Embryonic facial prominence (tissue), 1 donor: ENCODE data around the gene CBLN1.

Source experiments
- DNase-seq: peaks from one replicate; pipeline ENCODE4 v3.0.0-alpha.2; 2016; ENCODE audit errors: extremely low spot score

The CBLN1 gene

GRCh38 chr16:49281480-49281842 is at the start of gene CBLN1:
Gene CBLN1 (minus strand): TSS chr16:49281838. CDS start chr16:49281465, 373 bp downstream.
- DNase-seq = no peak

DNA sequence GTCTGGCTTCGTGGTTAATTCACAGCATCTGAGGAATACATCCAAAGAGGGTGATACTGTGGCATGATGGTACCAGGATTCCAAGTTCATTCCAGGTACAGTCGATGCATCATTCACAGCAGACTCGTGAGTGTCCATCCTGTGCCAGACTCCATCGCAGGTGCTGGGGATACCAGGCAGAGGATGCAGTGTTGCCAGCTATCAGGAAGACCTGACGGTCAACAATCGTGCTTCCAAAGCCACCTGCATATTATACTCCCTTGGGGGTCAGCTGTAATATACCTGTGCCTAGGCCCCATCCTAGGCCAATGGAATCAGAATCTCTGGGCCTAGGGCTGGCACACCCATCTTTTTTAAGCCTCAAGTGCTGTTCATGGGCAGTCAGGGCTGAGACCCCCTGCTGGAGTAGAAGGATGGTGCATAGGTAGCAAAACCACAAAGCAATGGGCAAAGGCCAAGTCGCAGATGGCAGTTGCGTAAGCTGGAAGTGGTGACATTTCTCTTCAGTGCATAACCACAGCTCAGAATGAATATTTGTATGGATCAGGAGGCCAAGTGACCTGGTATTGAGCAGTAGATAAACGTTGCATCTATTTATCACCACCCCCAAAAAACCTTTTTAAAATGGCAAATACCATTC is 49.0 kb upstream of the CBLN1 start:
- no peak for DNase-seq

DNA sequence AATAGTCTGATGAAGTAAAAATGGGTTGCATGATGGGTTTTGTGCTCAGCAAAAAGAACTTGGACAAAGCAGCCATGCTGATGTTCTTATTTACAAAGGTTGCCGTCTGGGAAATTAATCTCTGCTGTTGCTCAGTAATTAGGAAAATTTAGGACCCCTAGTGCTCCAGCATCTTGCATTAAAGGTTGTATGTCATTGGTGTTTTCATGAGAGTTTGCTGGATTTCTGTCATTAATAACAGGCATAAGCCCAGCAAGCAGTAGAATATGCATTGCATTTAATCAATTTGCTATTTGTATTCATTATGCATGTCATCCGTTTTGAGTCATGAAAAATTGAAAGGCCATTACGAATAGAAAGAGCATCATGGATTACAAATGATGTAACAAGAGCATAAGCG is 46.7 kb upstream of the CBLN1 start:
- no peak for DNase-seq

DNA sequence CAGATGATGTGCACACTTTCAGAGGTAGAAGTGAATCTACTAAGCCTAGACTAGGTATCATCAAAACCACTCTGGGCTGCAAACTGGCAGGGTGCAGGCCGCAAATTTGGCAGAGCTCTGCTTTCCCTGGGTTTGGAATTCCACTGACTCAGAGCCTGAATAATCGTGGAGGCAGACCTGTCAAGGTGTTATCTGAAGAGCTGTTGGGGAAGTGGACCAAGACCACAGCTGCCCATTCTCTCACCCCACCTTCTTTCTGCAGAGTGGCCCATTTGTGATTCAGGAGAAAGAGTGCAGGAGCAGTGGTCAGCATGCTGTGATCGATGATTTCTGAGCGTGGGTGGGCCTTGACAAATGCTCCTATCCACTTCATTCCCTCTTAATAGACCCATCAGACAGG is 45.8 kb upstream of the CBLN1 start:
- DNase-seq = no peak

GRCh38 chr16:49324703-49325102 is 43.1 kb upstream of the CBLN1 start:
- no peak for DNase-seq

DNA sequence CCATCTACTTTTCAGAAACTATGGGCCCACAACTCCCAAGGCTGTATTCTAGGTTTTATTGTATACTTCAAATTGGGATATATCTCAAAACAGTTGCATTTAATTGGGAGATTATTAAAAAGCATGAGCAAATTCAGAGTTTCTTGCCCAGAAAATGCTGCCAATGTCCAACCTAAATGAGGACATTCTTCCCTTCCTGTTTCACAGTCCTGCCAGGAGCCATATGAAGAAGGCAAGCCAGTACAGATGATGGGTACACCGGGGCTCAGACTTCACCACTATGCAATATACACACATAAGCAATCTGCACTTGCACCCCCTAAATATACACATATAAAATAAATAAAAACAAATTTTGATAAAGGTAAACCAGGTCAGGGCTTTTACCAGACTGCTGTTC is 34.0 kb upstream of the CBLN1 start:
- no peak for DNase-seq

DNA sequence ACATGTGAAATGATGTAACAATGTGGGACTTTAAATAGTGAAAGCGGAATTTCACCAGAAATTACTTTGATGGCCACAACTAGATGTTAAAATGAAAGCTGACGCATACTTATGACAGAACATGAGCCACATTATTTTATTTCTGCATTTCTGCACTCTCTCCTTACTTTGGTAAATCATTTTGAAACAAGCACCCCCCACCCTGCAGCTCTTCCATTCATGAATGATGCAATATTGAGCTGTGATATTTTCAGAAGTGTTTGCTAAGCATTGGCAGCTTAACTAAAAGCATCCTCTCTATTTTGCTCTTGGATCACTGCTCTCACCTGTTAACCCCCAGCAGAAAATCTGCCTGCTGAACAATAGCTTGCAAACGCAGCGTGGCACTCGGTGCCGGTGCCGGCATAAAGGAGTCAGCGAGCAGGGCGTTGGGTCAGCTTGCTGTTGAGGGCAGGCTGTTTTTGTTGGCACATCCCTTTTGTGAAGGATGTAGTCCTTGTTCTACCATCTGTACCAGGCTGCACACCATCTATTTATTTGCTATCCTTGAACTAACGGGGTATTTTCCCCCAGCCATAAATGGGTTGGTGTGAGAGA is 30.8 kb upstream of the CBLN1 start:
- DNase-seq = no peak

DNA sequence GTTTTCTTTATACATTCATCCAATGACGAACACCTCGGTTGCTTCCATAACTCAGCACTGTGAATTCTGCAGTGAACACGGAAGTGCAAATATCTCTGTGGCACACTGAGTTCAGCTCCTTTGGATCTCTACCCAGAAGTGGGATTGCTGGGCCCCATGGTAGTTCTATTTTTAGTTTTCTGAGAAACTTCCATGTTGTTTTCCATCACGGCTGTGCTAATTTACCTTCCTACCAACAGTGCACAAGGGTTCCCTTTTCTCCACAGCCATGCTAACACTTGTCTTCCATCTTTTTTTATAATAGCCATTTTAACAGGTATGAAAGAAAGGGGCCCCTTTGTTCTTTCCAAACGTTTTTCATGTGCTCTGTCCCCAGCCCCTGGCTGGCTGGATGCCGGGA is 30.2 kb upstream of the CBLN1 start:
- no peak for DNase-seq

- DNase-seq = no peak
Observed at GRCh38 chr16:49307176-49307575, 25.5 kb upstream of the CBLN1 start.

DNA sequence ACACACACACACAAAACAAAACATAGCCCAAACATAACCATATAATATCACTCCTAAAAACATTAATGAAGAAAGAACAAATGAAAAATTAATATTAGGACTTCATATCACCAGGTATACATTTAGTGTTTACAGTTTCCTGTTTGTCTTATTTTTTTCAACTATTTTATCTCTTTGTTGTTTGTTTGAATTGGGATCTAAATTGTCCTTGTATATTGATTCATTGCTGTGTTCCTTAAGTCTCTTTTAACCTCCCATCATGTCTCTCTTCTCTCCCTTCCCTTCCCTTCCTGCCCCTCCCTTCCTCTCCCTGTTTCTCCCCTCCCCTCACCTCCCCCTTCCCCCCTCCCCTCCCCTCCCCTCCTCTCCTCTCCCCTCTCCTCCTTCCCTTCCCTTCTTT is 23.8 kb upstream of the CBLN1 start:
- no peak for DNase-seq

DNA sequence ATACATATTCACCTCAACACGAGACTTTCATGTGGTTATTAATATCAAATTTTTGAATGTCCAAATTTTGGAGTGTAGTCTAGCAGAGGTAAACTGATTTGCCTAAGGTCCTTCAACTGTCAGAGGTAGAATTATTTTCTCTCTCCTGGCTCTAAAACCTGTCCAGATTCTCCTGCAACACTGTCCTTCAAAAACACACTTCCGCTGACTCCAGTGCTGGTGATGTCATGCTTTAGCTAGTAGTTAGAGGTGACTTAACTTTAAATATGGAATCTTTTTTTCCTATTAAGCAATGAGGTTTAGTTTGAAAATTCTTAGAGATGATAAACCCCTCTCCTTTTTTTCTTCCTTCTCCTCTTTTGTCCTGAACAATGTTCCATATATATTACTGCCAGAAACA is 10.8 kb upstream of the CBLN1 start:
- no peak for DNase-seq

DNA sequence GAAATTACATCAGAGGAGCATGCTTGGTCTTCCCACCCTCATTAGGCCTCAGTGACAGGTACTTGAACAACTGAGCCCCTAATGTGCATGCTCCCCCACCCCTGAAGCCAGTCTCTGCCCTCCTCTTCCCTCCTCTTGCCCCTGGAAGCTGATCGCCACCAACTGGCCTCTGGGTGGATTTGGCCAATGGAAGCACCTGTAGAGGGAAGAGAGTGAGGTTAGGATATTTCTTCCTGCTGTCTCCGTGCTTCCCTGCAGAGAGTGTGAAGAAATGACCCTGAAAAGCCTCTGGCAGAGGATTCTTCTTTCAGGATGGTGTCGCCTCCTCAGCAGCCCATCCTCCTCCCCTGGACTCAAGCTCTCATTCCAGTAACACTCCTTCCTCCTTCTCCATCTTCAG is 5.9 kb upstream of the CBLN1 start:
- no peak for DNase-seq

GRCh38 chr16:49284962-49285361 is 3.3 kb upstream of the CBLN1 start:
- no peak for DNase-seq

DNA sequence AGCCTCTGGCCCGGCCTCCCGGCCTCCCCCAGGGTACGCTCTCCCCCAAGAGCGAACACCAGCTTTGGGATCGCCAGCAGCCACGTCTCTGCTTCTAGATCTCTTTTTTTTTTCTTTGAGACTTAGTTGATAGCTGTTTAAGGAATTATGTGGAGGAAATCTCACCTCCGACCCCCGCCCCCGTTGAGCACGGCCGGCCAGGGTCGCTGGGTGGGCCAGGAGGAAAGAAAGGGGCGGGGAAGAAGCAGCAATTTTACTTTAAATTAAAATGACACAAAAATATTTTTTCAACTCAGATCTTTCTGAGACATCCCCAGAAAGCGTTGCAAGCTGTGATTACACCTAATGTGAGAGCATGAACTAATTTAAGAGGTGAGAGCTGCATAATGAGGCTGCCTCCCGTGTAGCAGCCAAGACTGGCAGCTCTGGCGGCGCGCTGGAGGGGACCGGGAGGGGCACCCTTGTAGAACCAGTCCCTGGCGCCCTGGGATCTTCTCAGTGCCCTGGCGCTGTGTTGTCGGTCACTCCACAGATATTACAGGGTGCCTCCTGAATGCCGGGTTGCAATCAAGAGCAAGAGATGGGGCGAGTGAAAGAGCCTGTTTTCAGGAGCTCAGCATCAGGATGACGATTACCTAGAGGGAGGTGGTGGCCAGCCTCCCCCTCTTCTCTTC is 1.9 kb upstream of the CBLN1 start:
- DNase-seq = no peak

- no peak for DNase-seq
Observed at GRCh38 chr16:49282690-49283375, 1.2 kb upstream of the CBLN1 start.

DNA sequence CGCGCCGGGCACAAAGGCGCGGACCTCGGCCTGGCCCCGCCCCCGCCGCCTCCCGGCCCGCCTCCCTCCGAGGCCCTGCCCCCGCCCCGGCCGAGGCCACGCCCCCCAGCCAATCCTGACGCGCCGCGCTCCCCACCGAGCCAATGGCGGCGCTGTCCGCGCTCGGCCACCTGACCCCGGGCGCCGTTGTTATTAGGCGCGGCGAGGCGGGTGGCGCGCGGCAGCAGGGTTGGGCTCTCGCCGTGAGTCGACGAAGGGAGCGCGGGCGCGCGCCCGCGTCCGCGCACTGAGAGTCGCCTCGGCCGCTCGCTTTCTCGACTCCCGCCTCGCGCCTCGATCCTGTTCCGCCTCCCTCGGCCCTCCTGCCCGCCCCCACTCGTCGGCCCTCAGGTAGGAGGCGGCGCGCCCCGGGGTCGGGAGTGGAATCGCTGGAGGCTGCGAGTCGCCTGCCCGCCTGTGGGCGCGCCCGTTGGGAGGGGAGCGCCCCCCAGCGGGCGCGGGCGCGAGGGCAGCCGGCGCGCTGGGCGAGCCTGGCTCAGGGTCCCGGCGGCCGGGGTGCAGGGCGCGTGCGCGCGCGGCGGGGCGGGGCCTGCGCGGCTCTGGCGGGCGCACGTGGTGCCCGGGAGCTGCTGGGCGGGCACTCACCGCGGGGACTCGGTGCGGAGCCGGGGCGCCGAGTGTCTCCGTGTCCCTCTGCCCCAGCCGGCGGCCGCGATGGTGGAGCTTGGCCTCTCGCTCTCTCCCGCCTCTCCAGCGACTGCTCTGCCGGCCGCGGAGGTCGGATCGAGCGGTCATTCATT is 405 bp upstream of the CBLN1 start:
- peak; percentile 13 for DNase-seq

- DNase-seq = no peak
Observed at GRCh38 chr16:49280841-49281371, 732 bp downstream of the CBLN1 start.

- DNase-seq = no peak
Observed at GRCh38 chr16:49280105-49280741, 1.4 kb downstream of the CBLN1 start.

DNA sequence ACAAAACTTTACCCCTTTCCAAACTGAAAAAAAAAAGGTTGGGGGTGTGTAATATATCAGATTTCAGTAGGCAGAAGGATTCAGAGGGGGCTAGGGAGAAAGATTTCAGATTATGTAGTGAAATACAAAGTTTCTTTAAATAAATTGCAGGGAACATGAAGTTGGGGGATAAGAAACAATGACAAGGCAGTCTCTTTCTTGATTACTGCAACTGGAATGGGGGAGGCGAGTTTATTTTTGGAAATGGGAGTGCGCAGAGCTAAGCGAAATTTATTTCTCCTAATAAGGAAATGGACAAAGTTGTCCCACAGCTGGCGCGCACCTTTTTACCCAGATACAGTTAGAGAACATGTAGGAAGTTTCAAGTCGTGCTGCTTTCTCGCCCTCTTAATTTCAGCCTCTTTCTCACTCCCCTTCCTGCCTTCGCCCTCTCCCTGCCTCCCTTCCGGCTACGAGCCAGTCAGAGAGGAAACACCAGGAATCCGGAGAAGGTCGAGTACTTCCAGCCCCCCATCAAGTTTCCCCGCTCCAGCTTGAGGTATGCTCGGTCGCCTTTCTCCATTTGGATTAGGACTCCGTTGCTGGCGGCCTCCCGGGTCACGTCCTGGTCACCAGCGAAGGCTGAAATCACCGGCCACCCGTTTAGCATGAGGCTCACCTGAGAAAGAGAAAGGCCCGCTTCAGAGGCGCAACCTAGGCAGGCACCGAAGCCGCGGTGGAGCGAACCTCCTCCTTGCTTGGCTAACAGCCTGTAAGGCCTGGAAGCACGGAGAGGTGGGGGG is 2.5 kb downstream of the CBLN1 start:
- no peak for DNase-seq

DNA sequence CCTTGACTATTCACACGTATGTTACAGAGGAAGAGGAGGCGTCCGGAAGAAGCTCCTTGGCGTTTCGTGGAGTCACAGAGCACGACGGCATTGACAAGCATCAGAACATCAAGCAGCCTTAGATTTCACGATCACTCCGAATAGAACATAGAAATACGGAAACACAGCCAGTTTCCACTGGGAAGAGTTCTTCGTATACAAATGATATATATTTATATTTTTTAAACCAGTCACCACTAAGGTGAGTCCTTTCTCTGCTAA is 3.1 kb downstream of the CBLN1 start:
- no peak for DNase-seq
